HepG2 (cell line): ENCODE data around the gene WWC2.

Experiments
- ADNP ChIP-seq: sonication (generic); formaldehyde crosslinking; IDR thresholded peaks from 2 replicates; pipeline ENCODE4 v1.4.0; 2020; ENCODE audit warnings: missing genetic modification reagents
- CTCF ChIP-seq: sonication (generic); formaldehyde crosslinking; IDR thresholded peaks from 2 replicates; pipeline ENCODE4 v1.5.0; 2020; ENCODE audit warnings: mild to moderate bottlenecking, missing genetic modification reagents, moderate library complexity
- MAFF ChIP-seq: IDR thresholded peaks from 2 replicates; pipeline ENCODE4 v1.6.1; 2011; ENCODE audit warnings: low read depth, low read length, improper control_type of control experiment
- MED1 ChIP-seq: sonication (generic); formaldehyde crosslinking; IDR thresholded peaks from 2 replicates; pipeline ENCODE4 v1.4.0; 2020; ENCODE audit warnings: missing genetic modification reagents
- NCOR1 ChIP-seq: fragments of 200-600 bp; sonication (generic); IDR thresholded peaks from 2 replicates; pipeline ENCODE4 v1.7.0; 2017; ENCODE audit warnings: antibody characterized with exemption, low read length, borderline replicate concordance
- PAF1 ChIP-seq: IDR thresholded peaks from 2 replicates; pipeline ENCODE4 v1.6.1; 2016; ENCODE audit warnings: missing genetic modification reagents, missing compliant biosample characterization
- RXRA ChIP-seq: sonication (generic); formaldehyde crosslinking; IDR thresholded peaks from 2 replicates; pipeline ENCODE4 v1.5.1; 2020; ENCODE audit warnings: missing genetic modification reagents
- YY1 ChIP-seq: IDR thresholded peaks from 2 replicates; pipeline ENCODE4 v1.6.1; 2011; ENCODE audit warnings: low read length, low read depth, moderate library complexity, mild to moderate bottlenecking; ENCODE audit not compliant: insufficient read depth, insufficient replicate concordance
- ZNF160 ChIP-seq: sonication (generic); formaldehyde crosslinking; IDR thresholded peaks from 2 replicates; pipeline ENCODE4 v1.8.0; 2022; ENCODE audit warnings: mild to moderate bottlenecking, inconsistent platforms, missing genetic modification reagents
- ZNF530 ChIP-seq: sonication (generic); formaldehyde crosslinking; IDR thresholded peaks from 2 replicates; pipeline ENCODE4 v1.5.0; 2020; ENCODE audit warnings: low read depth, mild to moderate bottlenecking, missing genetic modification reagents
- ZNF572 ChIP-seq: sonication (generic); formaldehyde crosslinking; IDR thresholded peaks from 2 replicates; pipeline ENCODE4 v1.5.1; 2020; ENCODE audit warnings: mild to moderate bottlenecking, missing genetic modification reagents
- TF ChIP-seq, protein P1 (sequence below): sonication (generic); formaldehyde crosslinking; IDR thresholded peaks from 2 replicates; pipeline ENCODE4 v1.5.1; 2020; ENCODE audit warnings: missing genetic modification reagents, mild to moderate bottlenecking, borderline replicate concordance

- TF ChIP-seq ZNF572 (CRISPR knock-in tag) (no peak), RXRA (CRISPR knock-in tag) (no peak), CTCF (CRISPR knock-in tag) (no peak), ADNP (CRISPR knock-in tag) (no peak), MED1 (no peak), PAF1 (CRISPR knock-in tag) (no peak), MAFF (no peak), ZNF160 (no peak), YY1 (no peak), NCOR1 (no peak), ZNF530 (no peak)
- TF ChIP-seq, protein P1, sequence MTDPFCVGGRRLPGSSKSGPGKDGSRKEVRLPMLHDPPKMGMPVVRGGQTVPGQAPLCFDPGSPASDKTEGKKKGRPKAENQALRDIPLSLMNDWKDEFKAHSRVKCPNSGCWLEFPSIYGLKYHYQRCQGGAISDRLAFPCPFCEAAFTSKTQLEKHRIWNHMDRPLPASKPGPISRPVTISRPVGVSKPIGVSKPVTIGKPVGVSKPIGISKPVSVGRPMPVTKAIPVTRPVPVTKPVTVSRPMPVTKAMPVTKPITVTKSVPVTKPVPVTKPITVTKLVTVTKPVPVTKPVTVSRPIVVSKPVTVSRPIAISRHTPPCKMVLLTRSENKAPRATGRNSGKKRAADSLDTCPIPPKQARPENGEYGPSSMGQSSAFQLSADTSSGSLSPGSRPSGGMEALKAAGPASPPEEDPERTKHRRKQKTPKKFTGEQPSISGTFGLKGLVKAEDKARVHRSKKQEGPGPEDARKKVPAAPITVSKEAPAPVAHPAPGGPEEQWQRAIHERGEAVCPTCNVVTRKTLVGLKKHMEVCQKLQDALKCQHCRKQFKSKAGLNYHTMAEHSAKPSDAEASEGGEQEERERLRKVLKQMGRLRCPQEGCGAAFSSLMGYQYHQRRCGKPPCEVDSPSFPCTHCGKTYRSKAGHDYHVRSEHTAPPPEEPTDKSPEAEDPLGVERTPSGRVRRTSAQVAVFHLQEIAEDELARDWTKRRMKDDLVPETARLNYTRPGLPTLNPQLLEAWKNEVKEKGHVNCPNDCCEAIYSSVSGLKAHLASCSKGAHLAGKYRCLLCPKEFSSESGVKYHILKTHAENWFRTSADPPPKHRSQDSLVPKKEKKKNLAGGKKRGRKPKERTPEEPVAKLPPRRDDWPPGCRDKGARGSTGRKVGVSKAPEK (CRISPR knock-in tag), result no peak
Measured at GRCh38 chr4:183124228-183124627, 25.2 kb downstream of the WWC2 start.
